ENCODE results near the gene GRIK4.

DNA sequence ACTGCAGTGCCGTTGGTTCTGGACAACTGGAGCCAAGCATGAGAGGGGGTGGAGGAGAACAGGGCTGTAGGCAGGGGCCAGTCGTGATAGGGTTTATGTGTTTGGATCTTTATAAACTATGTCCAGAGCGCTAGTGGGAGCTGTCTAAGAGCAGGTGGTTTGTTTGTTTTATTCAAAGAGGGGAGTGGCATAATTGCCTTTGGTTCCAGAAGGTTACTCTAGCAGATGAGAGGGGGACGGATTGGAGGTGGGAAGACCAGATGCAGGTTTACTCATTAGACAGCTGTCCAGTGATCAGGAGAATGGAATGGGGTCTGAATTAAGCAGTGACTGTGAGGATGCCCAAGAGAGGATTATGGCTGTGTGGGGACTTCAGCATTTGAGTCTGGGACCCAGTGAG, 403.1 kb downstream of the GRIK4 start:
- TF ChIP-seq, protein P1, sequence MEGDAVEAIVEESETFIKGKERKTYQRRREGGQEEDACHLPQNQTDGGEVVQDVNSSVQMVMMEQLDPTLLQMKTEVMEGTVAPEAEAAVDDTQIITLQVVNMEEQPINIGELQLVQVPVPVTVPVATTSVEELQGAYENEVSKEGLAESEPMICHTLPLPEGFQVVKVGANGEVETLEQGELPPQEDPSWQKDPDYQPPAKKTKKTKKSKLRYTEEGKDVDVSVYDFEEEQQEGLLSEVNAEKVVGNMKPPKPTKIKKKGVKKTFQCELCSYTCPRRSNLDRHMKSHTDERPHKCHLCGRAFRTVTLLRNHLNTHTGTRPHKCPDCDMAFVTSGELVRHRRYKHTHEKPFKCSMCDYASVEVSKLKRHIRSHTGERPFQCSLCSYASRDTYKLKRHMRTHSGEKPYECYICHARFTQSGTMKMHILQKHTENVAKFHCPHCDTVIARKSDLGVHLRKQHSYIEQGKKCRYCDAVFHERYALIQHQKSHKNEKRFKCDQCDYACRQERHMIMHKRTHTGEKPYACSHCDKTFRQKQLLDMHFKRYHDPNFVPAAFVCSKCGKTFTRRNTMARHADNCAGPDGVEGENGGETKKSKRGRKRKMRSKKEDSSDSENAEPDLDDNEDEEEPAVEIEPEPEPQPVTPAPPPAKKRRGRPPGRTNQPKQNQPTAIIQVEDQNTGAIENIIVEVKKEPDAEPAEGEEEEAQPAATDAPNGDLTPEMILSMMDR (IDR thresholded peaks at IDR 0.05; ENCODE audit: extremely low read depth in 1 of 2, insufficient read depth in 1 of 2, low read depth in 1 of 2, low read length in 2 of 2), result no peak
- TF ChIP-seq EZH2 (IDR thresholded peaks at IDR 0.05; ENCODE audit: borderline replicate concordance, low read depth, low read length, severe bottlenecking), result no peak
- TF ChIP-seq POLR2A (IDR thresholded peaks at IDR 0.05; ENCODE audit: low read depth, low read length), result no peak
- TF ChIP-seq POLR2AphosphoS5 (IDR thresholded peaks at IDR 0.05; ENCODE audit: insufficient read depth, low read depth, low read length), result no peak
- TF ChIP-seq, protein P2, sequence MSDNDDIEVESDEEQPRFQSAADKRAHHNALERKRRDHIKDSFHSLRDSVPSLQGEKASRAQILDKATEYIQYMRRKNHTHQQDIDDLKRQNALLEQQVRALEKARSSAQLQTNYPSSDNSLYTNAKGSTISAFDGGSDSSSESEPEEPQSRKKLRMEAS (IDR thresholded peaks at IDR 0.05; ENCODE audit: insufficient read depth, insufficient read length), result no peak
- TF ChIP-seq JUN (IDR thresholded peaks at IDR 0.05; ENCODE audit: borderline replicate concordance, insufficient read depth, insufficient read length, low read depth), result no peak
- TF ChIP-seq MYC (IDR thresholded peaks at IDR 0.05; ENCODE audit: low read depth, low read length), result no peak
- TF ChIP-seq GATA2 (IDR thresholded peaks at IDR 0.05; ENCODE audit: insufficient read depth, insufficient read length, low read depth, low read length), result no peak
- no peak for TF ChIP-seq FOS (IDR thresholded peaks at IDR 0.05; ENCODE audit: borderline replicate concordance, insufficient read depth, low read length)
